Measurements from ENCODE around the gene KCNG2. TPM values are rescaled to one million over a fixed set of nuclear protein-coding genes. Genes with fewer than 3 reads are reported as not detected.

KCNG2 gene
- total RNA-seq, 1 donor from 2014 or later = not detected

- intact Hi-C loops (cut with DNase I) = no loop called here
- DNase-seq (ENCODE audit: missing footprints) (no peak), ATAC-seq (no peak)
Observed at GRCh38 chr18:79765491-79766245, 32.1 kb upstream of the KCNG2 start.

GRCh38 chr18:79766308-79766707 is 31.4 kb upstream of the KCNG2 start:
- ATAC-seq (no peak), DNase-seq (ENCODE audit: missing footprints) (no peak)
- intact Hi-C loops (cut with DNase I) = no loop called here

- DNase-seq (ENCODE audit: missing footprints) (no peak), ATAC-seq (no peak)
- intact Hi-C loops (cut with DNase I) = no loop called here
Observed at GRCh38 chr18:79768745-79769144, 29.0 kb upstream of the KCNG2 start.

- DNase-seq (ENCODE audit: missing footprints) = no peak
- intact Hi-C loops (cut with DNase I) = no loop called here
- no peak for ATAC-seq
Observed at GRCh38 chr18:79769698-79770500, 27.8 kb upstream of the KCNG2 start.

GRCh38 chr18:79770501-79770815 is 27.3 kb upstream of the KCNG2 start:
- no peak for ATAC-seq
- intact Hi-C loops (cut with DNase I) = no loop called here
- no peak for DNase-seq (ENCODE audit: missing footprints)

- intact Hi-C loops (cut with DNase I) = no loop called here
- ATAC-seq (no peak), DNase-seq (ENCODE audit: missing footprints) (no peak)
Observed at GRCh38 chr18:79770826-79771225, 26.9 kb upstream of the KCNG2 start.

GRCh38 chr18:79771446-79772107 is 26.2 kb upstream of the KCNG2 start:
- ATAC-seq (no peak), DNase-seq (ENCODE audit: missing footprints) (no peak)
- intact Hi-C loops (cut with DNase I) = no loop called here

- intact Hi-C loops (cut with DNase I) = no loop called here
- DNase-seq (ENCODE audit: missing footprints) (no peak), ATAC-seq (no peak)
Observed at GRCh38 chr18:79772108-79772864, 25.5 kb upstream of the KCNG2 start.

GRCh38 chr18:79772865-79773696 is 24.7 kb upstream of the KCNG2 start:
- intact Hi-C loops (cut with DNase I) = no loop called here
- ATAC-seq (no peak), DNase-seq (ENCODE audit: missing footprints) (no peak)

- intact Hi-C loops (cut with DNase I) = no loop called here
- ATAC-seq (no peak), DNase-seq (ENCODE audit: missing footprints) (no peak)
Observed at GRCh38 chr18:79774111-79774510, 23.6 kb upstream of the KCNG2 start.

- no peak for DNase-seq (ENCODE audit: missing footprints)
- intact Hi-C loops (cut with DNase I) = no loop called here
- no peak for ATAC-seq
Observed at GRCh38 chr18:79775441-79776221, 22.1 kb upstream of the KCNG2 start.

GRCh38 chr18:79776674-79777073 is 21.1 kb upstream of the KCNG2 start:
- intact Hi-C loops (cut with DNase I) = no loop called here
- ATAC-seq (no peak), DNase-seq (ENCODE audit: missing footprints) (no peak)

GRCh38 chr18:79778291-79778791 is 19.4 kb upstream of the KCNG2 start:
- no peak for ATAC-seq
- no peak for DNase-seq (ENCODE audit: missing footprints)
- intact Hi-C loops (cut with DNase I) = no loop called here

- no peak for ATAC-seq
- intact Hi-C loops (cut with DNase I) = no loop called here
- no peak for DNase-seq (ENCODE audit: missing footprints)
Observed at GRCh38 chr18:79779021-79779699, 18.6 kb upstream of the KCNG2 start.

- no peak for ATAC-seq
- intact Hi-C loops (cut with DNase I) = no loop called here
- DNase-seq (ENCODE audit: missing footprints) = no peak
Observed at GRCh38 chr18:79779700-79780190, 18.0 kb upstream of the KCNG2 start.

GRCh38 chr18:79780547-79780946 is 17.2 kb upstream of the KCNG2 start:
- intact Hi-C loops (cut with DNase I) = no loop called here
- DNase-seq (ENCODE audit: missing footprints) = no peak
- no peak for ATAC-seq
